NCI-H2227 treated with DMSO at 0.1 percent for 48 hours (cell line): Measurements from ENCODE around the gene LPAR1.
"Not testable (repeated sequence)": the region's sequence is repeated elsewhere in the genome, so short reads cannot be mapped to it uniquely, and the experiment has no call there.

ENCODE experiments used
- DNase-seq: peaks from one replicate; lab custom pipeline; 2025; lab: John Stamatoyannopoulos, UW

LPAR1 gene, protein sequence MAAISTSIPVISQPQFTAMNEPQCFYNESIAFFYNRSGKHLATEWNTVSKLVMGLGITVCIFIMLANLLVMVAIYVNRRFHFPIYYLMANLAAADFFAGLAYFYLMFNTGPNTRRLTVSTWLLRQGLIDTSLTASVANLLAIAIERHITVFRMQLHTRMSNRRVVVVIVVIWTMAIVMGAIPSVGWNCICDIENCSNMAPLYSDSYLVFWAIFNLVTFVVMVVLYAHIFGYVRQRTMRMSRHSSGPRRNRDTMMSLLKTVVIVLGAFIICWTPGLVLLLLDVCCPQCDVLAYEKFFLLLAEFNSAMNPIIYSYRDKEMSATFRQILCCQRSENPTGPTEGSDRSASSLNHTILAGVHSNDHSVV

DNA sequence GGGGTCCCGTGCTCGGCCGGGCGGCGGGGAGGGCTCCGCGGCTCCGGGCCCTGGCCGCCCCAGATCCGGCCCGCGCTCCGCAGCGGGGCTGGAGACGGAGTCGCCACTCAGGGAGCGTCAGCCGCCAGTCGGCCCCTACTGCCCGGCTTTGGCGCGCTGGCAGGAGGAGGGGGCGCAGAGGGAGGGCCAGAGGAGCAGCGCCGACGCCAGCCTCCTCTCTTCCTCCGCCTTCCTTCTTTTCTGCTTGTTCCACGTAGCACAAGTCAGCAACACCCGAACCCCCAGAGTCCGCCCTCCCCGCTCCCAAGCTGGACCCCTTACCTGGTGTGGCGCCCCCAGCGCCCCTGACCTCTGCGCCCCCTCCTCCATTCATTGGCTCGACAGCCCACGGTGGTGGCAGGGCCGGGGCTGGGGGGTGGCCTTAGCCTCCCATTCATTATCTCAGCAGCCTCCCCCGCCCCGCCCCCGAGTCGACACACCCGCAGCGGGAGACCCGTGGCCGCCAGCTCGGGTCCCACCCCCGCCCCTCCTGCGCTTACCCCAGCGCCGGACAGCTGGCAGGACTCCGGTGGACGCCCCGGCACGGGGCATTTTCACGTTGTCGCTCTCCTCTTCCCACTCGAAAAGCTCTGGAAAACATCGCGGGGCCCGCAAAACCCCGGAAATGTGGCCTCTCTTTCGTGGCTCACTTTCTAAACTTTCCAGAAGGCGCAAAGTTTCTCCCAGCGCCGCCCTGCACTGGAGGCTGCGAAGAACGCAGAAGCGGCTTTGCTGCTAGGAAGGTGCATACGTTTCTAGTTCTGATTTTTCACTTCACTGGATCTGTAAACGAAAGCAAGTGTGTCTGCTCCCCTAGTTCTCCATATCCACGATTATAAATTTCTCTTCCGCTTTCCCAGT is at the start of gene LPAR1:
LPAR1 (minus strand) TSS at position 140 of the 900 bp plus-strand sequence. CDS start 66,353 bp downstream, outside the sequence.
- DNase-seq, result no peak

DNA sequence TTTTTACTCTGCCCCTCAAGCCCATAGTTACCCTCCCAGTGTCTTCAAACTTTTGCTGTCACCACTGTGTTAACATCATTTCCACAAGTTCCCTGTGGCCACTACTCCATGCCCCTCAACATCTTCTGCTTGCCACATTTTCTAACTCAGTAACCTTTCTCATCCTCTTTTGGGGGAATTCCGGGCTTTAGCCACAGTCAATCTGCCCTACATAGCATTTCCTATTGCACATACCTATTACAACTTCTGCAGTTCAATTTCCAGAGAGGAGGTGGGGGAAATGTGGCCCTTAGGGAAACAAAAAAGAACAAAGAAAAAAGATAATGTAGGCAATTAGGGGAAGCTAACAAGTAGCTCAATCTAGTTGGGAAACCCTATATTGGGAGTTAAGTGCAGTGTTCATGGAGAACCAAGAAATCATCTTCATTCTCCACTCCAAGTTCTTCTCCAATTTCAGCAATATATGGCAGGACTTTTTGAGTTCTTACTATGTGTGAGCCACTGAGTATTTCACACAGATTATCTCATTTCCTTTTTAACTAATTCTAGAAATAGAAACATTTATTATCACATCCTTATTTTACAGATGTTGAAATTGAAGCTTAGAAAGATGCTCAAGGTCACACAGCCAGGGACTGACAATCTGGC is 40.2 kb upstream of the LPAR1 start:
- DNase-seq, result no peak

DNA sequence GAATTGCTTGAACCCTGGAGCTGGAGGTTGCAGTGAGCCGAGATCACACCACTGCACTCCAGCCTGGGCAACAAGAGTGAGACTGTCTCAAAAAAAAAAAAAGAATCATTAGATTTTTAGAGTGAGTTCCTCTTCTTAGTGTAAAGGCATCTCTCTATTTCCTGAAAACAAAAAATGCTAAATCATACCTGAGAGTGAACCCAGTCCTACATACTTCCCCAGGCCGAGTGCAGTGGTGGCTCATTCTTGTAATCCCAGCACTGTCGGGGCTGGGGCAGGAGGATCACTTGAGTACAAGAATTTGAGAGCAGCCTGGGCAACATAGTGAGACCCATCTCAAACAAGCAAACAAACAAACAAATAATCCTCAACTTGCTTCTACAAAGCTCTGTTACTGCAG is 38.2 kb upstream of the LPAR1 start:
- no peak for DNase-seq

DNA sequence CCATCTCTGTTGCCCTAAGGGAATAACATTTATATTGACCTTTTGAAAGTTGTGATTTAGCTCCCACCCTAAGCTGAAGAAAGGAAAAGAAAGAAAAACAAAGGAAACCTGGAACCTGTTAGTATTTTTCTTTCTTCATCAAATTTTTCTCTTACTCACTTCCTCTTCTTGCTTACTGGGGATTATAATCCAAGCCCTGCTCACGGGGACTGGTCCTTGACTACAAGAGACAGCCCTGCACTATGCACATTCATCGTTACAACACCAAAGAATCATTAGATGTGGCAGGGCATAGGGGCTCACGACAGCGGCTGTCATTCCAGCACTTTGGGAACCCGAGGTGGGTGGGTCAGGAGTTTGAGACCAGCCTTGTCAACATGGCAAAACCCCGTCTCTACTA is 37.8 kb upstream of the LPAR1 start:
- DNase-seq, result no peak

DNA sequence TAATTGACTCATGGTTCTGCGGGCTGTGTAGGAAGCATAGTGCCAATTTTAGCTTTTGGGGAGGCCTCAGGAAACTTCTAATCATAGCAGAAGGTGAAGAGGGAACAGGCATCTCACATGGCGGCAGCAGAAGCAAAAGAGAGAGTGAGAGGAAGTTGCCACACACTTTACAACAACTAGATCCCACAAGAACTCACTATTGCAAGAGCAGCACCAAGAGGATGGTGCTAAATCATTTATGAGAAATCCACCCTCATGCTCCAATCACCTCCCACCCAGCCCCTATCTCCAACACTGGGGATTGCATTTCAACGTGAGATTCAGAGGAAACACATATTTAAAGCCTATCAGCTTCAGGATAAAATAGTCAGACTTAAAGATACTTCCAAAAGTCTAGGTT is 36.1 kb upstream of the LPAR1 start:
- no peak for DNase-seq

DNA sequence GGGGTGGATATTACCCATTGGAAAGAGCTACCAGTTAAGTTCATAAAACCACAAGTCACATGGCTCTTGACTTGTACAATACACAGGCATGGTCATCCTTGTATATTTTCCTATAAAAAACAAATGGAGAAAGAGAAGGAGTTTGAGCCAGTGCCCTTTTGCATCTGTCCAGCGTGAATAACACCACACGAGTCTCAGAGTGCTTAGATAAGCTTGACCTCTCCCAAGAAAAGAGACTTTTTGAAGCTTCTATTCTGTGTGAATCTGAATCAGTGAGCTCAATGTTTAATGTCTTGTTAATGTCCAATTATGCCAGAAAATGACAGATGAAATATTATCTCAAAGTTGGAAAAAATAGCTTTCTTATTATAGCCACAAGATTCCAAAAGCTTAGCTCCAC is 30.9 kb upstream of the LPAR1 start:
- DNase-seq, result no peak

DNA sequence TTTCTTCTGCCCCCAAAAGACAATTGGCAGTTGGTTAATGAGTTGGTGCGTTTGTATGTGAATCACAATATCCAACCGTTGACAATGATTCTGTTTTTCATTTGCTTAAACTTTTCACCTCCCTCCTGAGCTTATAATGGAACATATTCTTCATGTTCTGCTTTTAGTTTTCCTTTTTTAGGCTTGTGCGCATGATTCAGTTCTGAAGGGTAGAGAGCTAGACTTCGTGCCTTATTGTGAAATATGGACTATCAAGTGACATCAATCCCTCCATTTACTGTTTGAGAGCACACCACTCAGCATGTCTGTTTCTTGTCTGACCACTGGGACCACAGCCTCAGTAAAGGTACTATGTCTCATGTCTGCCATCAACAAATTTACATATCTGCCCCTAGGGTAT is 30.5 kb upstream of the LPAR1 start:
- no peak for DNase-seq

DNA sequence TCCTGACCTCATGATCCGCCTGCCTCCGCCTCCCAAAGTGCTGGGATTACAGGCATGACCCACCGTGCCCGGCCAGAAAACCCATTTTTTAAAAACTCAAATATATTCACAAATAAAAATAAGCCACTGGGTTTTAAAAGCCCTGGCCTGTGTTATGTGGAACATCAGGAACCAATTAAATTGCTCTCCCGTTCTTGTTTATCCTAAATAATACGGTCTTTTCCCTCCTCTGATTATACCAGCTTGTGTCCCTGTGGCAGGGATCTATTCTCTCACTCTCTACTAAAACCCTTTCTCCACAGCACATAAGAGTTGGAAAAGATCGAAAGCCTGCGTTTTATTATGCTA is 30.1 kb upstream of the LPAR1 start:
- no peak for DNase-seq

DNA sequence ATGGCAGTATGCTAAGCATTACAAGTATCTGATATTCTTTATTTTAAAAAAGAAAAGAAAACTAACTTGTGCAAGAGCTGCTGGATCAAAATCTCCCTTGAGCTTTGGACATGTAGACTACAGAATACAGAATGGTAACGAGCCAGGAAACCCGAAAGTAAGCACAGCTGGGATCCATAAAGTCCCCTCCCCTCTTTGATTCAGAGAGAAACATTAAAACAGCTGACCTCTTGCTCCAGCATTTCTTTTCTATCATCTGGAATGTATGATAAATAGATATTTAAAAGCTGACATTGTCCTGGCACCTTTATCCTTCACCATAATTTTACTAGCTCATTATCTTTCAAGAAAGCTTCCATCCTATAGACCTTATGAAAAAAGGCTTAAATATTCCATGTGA is 28.2 kb upstream of the LPAR1 start:
- no peak for DNase-seq

DNA sequence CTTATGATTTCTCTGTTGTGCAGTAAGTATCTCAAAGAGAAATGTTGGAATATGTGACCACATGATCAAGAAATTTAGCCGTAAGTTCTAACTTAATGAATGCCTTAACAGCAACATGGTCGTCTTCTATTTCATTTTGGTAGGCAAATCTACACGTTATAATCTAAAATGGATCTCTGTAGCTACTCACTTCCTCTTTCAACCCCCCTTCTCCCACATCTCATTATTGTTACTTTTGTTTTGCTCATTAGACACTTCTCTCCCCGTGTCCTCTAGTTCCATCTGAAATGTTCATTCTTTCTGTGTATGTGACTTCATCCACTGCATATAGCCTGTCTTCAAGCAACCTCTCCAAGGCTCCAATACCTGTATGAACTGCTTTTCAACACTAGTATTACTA is 27.1 kb upstream of the LPAR1 start:
- no peak for DNase-seq

DNA sequence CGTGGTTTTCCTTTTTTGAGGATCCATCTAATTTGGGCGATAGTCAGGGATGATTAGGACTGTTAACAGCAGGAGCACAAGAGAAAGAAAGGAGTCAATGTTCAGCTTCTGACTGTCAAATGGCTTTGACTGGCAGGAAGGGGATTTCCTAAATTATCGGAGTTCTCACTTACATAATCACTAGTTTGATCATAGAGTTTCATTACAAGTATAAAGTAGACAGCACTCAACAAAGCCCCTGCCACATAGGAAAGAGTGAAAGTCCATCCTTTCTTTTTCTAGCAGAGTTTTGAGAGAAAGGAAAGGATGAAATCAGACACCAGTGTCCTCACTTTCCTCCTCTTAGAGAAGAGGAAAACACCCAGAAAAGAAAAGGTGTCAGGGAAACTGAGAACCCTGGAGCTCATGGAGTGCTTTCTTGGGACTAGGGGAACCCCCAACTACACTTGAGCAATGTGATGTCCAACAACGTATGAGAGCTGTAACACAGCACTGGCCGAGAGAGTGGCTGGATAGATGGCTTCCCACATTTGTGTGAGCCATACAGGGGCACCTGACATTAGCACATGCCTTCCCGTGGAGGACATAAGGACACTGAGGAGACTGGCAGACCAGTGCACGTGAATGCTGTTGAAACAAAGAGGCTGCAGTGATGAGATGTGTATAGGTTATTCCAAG is 26.0 kb upstream of the LPAR1 start:
- no peak for DNase-seq

DNA sequence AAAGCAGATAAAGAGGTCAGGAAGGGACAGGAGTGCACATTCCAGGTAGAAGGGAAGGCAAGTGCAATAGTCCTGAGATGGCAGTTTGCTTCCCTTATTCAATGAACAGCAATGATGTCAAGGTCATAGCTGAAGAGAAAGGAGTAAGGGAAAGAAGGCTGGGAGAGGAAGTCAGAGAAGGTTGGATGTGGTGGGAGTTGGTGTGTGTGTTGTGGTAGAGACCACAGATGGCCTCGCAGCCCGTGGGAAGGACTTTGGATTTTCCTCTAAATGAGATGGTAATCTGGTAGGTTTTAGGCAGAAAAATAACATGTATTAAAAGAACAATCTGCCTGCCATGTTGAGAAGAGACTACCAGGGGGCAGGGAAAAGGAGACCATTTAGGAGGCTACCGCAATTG is 25.1 kb upstream of the LPAR1 start:
- DNase-seq, result no peak

DNA sequence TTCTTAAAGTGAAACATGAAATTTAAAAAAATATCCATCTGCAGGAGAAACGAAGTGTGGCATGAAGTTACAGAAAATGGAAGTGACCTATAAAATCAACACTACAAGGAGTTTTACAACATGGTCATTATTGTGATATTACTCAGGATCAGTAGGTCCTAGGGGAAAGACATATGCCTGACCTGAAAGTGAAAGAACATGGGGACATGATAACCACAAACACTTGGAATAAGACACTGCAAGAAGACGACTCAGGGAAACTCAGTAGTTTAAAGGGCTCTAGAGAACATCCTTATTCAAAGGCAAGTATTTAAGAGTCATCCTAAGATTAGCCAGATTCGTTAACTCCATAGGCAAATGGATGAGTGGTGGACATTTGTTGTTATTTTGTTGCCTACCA is 19.9 kb upstream of the LPAR1 start:
- no peak for DNase-seq

DNA sequence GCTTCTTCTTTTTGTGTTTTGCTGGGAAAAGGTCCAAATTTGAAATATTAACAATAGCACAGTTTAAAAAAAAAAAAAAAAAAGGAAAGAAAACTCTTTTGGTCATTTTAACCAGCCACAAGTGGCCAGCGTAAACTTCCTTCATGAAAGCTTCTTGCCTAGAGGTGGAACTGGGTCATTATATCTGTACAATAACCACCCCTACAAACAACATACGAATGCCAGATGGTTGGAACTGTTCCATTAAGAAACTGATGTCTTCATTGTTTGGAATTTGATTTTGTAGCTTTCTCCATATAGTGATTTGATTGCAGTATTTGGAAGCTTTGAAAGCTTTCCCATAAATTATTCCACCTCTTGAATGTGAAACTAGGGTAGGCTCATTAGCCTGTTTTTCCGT is 18.3 kb upstream of the LPAR1 start:
- DNase-seq, result no peak

DNA sequence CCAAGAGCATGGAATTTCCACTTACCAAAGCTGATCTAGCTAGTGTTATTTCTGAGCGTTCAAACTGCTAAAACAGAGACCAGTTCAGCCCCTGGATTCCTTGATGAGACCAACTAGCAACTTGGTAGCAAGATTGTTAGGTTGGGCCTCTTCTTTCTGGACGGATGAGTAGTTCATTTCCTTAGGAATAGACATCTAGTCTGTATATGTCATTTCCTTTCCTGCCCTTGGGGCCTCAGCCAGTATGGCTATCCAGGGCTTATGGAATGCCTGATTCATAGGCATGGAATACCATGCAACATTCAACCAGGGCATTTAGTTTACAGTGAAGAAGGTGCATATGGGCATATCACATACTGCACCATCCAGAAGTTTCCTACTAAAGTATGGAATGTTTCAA is 14.5 kb upstream of the LPAR1 start:
- DNase-seq, result no peak

DNA sequence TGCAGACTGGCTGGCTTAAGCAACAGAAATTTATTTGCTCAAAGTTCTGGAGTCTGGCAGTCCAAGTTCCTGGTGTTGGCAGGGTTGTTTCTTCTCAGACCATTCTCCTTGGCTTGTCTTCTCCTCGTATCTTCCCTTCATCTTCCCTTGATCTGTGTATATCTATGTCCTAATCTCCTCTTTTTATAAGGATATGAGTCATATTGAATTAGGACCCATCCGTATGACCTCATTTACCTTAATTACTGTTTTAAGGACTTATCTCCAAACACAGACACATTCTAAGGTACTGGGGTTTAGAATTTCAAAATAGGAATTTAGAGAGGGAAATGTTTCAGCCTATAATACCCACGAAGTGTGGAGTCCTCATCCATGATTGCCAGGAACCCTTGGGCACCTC is 13.1 kb upstream of the LPAR1 start:
- no peak for DNase-seq

DNA sequence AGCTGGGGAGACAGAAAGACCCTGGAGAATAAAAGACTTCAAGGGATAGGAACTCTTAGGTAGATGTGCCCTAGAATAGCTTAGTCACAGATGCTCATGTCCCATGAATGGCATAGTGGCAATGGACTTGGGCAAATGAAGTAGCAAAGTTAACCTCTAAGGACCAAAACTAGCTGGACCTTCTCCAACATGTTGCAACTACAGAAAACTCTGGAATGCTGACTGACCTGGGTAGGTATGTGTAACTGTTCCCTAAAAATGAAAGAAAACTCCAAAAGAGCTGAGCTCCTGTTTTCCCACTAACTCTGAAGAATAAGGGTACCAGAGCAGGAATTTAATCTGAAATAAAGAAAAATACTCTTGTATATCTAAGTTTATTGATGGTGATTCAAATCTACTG is 12.5 kb upstream of the LPAR1 start:
- DNase-seq, result no peak

DNA sequence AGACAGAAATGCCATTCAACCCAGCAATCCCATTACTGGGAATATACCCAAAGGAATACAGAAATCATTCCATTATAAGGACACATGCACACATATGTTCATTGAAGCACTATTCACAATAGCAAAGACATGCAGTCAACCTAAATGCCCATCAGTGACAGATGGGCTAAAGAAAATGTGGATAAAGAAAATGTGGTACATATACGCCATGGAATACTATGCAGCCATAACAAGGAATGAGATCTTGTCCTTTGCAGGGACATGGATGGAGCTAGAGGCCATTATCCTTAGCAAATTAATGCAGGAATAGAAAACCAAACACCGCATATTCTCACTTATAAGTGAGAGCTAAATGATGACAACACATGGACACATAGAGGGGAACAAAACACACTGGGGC is 9.0 kb upstream of the LPAR1 start:
- not testable (repeated sequence) for DNase-seq

DNA sequence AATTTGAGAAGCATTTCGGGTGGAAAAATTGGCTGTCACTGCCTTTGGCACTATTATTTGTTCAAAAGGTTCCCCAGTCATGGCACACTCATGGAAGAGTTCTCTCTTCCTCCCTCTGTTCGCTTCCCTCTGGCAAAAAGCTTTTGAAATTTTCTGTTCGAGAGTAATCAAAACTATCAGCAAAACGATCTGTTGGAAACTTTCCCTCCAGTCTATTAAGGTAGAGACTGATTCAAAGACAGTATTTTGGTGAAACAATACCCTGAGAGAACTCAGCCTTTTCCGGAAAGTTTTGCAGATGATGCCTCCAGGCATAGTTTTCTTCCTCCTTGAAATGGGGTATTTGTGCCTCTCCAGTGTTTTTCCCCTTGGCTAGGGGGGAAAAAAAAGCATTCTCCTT is 3.6 kb upstream of the LPAR1 start:
- DNase-seq, result no peak

DNA sequence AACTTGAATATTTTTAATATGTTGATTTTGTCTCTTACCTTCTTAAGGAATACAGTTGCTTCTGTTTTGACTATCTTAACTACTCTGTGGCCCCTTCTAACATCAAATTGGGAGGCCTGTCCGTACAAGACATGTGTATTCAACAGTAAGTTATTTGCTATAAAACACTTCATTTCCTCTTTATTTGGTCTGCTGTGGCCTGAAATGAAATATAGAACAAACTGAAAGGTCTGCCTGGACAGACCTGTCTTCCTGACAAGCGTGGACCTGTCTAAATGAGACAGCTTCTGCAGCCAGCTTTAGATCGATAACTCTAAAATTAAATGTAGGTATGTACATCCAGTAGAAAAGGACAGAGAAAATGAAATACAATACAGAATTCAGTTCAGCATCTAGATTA is 2.2 kb upstream of the LPAR1 start:
- no peak for DNase-seq

DNA sequence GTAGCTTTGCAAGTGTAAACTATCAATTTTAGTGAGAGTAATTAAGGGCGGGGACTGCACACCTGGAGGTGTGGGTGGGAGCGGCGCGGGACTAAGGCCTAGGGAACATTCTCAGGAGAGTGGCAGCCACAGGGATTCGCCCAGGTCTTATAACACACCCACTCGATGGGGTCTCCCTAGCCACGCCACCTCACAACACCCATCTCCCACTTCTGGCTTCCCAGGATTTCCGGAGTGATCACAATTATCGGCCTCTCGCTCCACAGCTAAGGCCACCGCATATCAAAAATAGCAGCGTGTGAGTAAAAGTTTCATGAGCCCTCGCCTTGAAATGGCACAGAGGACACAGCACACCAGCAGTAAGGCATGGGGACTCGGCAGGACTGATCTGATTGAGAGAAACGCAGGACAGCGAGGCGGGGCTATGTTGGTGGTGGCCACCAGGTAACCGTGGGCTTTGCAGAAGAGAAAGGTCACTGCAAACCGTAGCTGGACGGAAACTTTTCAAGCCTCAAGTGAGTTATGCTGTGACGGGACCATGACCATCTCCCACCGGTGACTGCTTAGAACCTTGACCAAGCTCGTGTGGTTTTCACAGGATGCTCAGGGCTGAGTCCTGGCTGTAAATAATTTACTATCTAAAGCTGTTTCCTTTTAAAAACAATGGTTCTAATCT is 1.1 kb upstream of the LPAR1 start:
- no peak for DNase-seq
